Right lobe of liver (tissue), 4 donors: ENCODE results near the gene PARP14.

Experiments used
- CTCF ChIP-seq, 4 donors: fragments of 200-600 bp in 3 of 4; fragments of 450-650 bp in 1 of 4; IDR thresholded peaks; one replicate each; pipeline versions ENCODE4 v1.5.1 to v1.8.0; 2016 to 2022; ENCODE audit warnings: antibody characterized with exemption in 4 of 4, mild to moderate bottlenecking in 2 of 4
- POLR2A ChIP-seq: fragments of 450-650 bp; IDR thresholded peaks from one replicate; pipeline ENCODE4 v1.6.1; 2017; ENCODE audit warnings: antibody characterized with exemption, mild to moderate bottlenecking
- donor health status: DM: no; HTN: no; CAD: no.
- donor health status: DM: no; HTN: no; CAD: no.
- donor health status: DM: no; HTN: yes; CAD: no.

GRCh38 chr3:122767540-122768372 is 87.1 kb downstream of the PARP14 start:
- TF ChIP-seq CTCF (IDR thresholded peaks at IDR 0.05) (no peak), POLR2A (no peak)
